ENCODE results near the gene SCUBE2.
"Not testable (repeated sequence)": the region's sequence is repeated elsewhere in the genome, so short reads cannot be mapped to it uniquely, and the experiment has no call there.

The SCUBE2 gene

DNA sequence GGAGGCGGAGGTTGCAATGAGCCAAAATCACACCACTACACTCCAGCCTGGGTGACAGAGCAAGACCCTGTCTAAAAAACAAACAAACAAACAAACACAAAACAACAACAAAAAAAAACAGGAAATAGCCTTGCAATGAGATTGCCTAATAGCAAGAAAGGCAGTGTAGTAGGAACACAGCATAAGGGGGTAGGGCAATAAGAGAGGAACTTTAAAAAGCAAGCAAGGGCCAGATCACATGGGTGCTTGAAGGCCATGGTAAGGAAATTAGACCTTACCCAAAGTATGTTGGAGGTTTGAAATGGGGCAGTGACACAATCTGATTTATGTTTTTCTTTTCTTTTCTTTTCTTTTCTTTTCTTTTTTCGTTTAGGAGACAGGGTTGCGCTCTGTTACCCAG lies 52.9 kb downstream of the SCUBE2 start:
- DNase-seq = no peak

DNA sequence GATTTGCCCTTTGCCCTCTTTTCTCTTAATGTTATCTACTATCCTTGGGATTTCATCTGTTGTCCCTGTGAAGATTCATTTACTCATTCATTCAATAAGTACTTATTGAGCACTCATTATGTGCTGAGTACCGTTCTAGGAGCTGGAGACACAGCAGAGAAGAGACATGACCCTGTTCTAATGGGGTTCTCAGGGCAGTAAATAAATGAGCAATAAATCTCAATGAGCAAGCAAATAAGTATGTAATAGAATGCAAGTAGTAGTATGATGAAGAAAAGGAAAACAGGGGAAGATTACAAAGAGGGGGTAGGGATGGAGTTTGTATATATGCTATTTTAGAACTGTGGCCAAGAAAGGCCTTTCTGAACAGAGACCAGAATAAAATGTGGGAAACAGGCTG lies 53.4 kb downstream of the SCUBE2 start:
- DNase-seq = no peak

DNA sequence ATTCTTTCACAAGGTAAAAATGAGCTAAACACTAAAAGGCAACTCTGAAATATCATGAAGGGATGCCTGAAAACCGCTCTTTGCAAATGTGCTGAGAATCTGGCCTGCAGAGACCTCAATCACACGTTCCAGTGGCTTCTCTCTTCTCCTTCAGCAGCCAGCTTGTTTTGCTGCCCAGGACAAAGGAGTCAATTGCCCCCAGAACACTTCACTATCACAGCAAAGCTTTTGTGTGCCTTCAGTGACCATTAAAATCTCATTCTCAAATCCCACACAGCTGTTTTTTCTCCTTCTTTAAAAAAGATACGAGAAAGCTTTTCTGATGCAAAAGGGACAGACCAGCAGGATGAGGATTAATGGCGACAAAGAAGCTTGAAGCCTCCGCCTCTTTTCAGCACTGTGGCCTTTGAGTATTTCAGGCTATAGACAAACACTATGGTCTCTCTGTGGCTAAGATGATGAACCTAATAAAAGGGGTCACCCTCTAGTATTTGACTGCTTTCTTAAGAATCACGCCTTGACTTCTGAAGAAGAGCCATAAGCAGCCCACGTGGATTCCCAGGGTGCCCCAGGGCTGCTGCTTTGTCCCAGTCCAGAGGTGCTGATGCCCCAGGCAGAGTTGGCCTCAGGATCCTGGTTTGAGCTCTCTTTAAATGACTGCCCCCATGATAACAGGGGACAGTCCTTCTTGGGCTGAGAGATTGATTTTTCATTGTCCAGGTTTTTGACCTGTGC lies 54.2 kb downstream of the SCUBE2 start:
- no peak for DNase-seq

DNA sequence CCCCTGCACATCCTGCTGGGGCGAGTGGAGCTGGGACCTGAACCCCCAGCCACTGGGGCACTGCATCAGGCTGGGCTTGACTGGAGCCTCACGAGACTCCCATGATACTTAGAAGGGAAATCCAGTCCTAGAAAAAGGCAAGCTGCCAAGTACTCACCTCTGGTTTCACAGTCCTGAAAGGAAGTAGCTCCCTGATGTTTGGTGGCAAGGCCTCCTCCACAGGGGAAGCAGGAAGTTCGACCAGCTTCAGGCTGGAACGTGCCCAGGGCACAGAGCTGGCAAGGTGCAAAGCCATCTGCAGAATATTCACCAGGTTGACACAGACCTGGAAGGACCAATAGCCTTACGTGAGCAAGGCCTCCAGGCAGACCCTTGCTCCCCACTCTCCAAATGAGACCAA lies 60.8 kb downstream of the SCUBE2 start:
- DNase-seq = no peak

DNA sequence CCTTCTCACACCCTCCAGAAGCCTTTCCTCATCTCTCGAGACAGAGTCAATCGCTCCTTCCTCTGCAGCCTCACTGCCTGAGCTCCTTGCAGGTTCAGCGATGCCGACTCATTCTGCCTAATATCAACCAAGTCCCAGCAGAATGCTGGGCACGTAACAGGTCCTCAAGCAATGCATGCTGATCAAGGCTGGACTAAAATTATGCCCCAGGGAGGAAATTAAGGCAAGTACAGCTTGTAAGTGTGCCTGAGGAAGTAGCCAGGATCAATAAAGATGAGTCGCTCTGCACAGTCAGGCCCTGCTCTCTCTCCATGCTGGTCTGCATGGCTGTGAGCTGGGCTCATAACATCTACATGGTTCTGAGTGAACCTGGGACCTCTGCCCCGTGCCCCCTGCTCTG lies 62.0 kb downstream of the SCUBE2 start:
- no peak for DNase-seq

DNA sequence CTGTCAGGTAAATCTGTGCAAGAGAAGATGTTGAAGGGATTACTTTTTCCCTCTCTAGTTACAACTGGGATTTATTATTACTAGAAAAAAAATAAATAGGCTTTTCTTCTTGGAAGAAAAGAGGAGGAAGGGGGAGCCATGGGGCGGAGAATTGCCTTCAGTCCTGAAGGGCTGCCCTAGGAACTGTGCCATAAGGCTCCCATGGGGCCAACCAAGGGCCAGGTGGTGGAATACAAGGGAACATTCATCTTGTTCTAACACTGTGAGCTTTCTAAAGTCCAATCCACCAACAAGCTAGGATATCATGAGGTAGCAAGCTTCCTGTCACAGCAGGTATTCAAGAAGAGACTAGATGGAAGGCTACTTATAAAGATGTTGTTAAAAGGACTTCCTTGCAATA lies 62.8 kb downstream of the SCUBE2 start:
- no peak for DNase-seq

DNA sequence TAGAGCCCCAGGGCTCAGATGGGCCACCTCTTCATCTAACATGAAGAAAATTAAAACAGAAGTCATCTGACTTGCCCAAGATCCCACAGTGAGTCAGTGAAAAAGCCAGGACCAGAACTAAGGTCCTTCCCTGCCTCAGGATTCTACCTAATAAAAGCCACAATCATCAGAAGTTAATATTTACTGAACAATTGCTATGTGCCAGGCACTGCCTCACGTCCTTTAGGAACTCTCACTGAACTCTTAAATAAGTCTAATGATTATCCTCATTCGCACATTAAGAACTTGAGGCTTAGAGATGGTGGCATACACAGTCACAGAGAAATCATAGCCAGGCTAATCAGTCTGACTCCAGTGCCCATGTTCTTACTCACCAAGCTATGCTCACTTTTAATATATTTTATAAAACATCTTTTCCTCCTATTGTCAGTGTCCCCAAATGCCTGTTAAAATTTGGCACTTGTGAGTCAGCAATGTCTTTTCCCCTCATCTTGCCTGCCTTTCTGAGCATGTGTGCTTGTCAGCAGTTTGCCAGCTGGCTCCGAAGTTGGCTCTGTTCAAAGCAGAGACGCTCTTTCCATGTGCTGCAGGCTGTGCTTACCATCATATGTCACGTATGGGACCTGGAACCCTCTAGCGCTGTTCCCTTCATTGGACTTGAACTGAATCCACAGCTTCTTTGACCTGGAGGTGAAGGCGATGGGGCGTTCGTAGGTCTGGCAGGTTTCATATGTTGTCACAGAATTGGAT lies 66.1 kb downstream of the SCUBE2 start:
- no peak for DNase-seq

DNA sequence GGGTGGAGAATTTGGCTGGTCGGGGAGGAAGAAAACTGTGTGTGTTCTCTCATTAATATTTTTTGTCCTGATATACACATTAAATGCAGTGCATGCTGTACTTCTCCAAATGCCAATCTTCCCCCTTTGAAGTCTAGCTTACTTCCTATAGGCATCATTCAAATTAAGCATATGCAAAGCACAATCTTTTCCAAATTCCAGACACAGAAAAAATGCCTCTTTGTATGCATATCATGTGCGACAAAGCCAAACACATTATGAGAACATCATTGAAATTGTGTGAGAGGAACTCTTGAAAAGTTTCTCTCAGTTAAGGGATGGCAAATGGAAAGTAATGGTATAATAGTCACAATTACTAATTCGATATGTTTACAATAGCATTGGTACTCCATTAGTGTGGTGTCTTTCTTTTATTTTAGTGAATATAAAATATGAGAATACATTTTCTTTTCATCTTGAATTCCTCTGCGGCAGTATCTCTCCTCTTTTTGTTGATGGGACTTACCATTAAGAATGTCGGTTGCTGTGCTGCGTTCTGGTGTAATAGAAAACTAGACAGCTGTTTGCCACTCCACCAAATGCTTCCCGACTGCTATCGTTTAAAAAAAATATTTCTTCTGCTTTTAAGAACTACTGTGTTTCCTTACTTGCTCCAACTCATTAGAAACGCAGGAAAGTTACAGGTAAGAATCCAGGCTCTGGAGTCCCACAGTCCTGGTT lies 68.3 kb downstream of the SCUBE2 start:
- no peak for DNase-seq

DNA sequence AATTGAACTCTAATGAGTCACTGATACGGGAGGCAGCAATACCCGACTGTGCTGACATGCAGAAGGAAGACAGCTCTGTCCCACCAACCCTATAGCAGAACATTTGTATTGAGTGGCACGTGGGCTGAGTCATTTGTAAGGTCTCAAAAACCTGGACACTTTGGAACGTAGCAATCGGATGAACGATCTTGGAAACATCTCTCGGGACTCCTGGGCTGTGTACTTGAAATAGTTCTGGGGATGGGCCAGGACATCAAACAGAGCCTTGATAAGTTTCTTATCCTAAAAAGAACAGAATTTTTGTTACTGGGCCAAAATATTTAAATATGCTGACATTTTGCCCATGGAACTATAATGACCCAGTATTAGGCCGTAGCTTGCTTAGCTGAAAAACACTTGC lies 70.5 kb downstream of the SCUBE2 start:
- no peak for DNase-seq

DNA sequence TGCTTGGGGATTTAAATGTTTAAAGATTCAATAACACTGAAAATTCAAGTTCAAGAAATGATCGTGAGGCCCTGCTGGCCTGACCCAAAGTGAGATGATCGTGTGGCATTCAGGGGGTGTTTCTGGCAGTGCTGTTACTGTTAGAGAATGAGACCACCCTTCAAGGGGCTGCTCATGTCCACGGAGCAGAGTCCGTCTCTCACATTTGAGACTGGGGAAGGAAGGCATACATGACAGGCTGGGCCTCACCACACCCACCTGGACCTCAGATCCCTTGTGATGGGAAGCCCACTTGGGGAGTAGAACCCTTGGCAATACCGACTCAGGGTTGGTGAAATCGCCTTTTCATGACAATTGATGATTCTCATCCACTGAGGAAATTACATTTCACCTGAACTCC lies 71.5 kb downstream of the SCUBE2 start:
- DNase-seq = no peak

DNA sequence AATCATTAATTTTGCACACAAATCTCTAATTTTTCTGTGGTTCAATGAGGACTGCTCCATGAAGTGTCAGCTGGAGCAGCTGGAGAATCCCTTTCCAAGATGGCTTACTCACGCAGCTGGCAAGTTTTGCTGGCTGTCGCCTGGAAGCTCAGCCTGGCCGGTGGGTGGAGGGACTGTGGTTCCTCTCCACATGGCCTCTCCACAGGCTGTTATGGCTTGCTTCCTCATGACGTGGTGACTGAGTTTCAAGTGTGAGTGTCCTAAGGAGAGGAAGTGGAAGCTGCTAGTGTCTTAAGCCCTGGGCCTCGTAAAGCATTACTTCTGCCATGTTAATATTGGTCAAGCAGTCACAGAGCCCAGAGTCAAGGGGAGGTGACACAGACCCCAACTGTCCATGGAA lies 73.6 kb downstream of the SCUBE2 start:
- no peak for DNase-seq

DNA sequence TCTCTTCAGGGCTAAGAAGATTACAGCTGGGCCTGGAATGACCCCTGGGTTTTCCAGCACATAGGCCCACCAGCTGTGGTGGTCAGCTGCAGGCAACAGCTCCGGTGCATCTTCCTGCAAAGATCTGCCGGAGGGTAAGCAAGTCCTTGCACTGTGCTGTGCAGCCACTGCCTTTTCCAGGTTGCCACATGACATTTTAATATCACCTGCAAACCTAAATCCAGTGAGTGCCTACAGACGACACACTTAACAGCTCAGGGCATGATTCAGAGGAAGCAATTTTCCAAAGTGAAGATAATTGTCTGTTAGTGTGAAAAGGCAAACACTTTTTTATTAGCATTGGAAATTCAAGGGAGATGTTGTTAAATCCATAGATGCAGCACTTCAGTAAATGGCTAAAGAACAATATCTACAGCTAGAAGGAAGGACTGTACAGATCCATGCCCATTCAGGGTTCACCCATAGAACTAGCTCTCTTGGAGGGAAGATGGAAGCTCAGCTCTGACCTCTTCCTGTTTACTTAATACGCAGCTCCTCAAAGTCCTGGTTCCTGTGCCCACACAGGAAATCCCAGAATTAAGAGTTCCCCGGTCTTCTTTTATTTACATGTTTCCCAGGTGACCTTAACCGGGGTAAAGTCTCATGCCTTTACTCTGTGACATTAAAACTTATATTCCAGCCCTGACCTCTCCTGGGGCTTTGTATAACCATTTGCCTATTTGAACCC lies 74.3 kb downstream of the SCUBE2 start:
- DNase-seq = no peak

DNA sequence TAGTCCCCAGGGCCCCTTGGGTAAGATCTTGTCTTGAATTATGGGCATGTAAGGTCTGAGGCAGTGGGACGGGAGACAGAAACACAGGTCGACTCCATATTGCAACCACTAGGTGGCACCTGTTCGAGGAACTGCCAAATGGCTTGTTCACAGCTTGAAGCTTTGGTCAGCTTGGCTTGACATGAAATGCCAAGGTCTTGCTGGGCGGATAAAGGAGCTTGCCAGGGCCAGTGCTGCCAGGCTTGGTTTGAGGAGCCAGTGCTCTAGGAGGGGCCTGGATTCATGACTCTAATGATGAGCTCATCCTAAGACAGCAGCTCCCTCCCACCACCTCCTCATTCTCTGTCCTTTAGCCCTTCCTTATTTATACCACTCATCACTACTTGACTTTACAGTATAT lies 75.7 kb downstream of the SCUBE2 start:
- DNase-seq = peak; percentile 55 to 64

DNA sequence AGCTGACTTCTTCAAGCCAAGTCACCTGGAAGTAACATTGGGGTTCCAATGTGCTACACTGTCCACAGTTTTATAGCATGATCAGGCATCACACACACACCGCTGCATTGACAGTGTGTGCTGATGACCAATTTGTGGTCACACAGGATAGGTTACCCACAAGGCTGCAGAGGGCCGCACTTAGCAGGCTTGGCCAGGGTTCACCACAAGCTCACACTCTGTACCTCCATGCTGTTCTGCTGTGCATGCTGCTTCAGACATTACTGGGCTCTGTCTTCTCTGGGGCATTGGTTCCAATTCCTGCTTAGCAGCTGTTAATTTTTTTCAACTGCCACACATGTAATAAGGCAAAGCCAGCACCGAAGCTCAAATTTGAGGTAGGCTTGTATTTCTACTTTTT lies 76.6 kb downstream of the SCUBE2 start:
- DNase-seq = no peak

DNA sequence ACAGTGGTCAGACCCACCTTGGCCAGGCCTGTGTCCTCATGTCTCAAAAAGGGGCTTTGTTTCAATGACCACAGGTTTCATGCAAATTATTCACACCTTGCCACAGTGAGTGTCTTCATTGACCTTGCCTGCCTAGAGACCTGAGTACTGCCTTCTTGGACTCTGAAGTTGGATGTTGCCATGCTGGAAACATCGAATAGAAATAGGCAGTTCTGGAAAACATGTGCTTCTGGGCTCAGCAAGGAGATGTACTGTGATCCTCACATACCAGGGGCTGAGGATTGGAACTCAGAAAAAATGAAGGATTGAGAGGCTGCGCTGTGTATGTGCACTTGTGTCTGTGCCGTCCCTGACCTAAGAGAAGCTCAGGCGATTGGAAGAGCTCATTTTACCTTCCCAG lies 78.0 kb downstream of the SCUBE2 start:
- DNase-seq = no peak

DNA sequence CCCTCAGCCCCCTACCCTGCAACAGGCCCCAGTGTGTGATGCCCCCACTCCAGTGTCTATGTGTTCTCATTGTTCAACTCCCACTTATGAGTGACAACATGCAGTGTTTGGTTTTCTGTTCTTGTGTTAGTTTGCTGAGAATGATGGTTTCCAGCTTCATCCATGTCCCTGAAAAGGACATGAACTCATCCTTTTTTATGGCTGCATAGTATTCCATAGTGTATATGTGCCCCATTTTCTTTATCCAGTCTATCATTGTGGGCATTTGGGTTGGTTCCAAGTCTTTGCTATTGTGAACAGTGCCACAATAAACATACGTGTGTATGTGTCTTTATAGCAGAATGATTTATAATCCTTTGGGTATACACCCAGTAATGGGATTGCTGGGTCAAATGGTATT lies 81.9 kb downstream of the SCUBE2 start:
- not testable (repeated sequence) for DNase-seq

DNA sequence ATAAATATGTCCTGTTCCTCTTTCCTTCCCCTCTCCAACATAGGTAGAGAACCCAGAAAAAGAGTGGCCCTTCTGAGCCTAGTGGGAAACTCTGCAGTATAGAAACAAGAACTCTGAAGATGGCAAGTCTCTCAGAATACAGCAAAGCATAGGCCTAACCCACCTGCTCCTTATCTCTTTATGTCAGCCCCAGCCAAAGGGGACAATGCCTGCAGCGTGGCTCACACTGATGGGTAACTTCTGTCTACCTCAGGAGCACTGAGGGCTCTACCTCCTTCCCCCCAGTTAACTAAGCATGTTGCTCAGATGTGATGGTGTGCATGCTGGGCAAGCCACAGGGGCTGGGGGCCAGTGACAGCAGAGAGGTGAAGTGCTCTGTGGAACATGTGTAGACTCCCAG lies 82.7 kb downstream of the SCUBE2 start:
- DNase-seq = no peak

DNA sequence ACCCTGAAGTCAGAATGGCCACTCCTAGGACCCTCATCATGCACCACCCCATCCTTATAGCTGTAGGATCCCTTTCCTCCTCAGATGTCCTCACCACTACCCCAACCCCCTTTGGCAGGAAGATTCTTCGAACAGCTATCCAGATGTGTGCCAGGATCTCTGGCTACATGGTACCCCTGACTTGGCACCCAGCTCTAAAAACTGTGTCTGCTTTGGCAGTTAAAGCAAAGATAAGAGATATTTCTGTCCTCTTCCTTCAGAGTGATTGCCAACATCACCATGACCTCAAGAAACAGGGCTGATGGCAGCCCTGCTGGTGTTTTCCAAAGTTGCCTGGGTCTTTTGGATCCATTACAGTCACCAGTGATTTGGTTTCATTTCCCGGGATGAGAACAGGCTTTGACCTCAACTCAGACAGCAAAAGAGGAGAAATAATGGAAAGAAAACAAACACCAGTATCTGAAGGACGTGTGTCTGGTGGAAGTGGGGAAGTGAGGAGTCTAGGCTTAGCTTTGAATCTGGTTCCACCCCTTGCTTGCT lies 83.3 kb downstream of the SCUBE2 start:
- DNase-seq = no peak

DNA sequence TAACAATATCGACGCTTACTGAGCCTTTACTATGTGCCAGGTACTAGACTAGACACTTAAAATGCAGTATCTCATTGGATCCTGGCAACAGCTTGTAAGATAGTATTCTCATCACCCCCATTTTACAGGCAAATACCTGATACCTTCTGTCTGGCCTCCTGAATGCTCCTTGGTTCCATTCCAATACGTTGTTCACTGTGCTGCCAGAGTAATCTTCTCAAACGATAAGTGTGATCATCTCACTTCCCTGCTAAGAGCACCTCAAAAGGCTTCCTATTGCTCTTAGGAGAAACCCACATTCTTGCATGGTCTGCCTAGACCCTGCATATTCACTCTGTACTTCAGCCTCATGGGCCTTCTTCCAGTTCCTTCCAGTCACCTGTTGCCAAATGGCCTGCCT lies 86.3 kb downstream of the SCUBE2 start:
- DNase-seq = no peak

DNA sequence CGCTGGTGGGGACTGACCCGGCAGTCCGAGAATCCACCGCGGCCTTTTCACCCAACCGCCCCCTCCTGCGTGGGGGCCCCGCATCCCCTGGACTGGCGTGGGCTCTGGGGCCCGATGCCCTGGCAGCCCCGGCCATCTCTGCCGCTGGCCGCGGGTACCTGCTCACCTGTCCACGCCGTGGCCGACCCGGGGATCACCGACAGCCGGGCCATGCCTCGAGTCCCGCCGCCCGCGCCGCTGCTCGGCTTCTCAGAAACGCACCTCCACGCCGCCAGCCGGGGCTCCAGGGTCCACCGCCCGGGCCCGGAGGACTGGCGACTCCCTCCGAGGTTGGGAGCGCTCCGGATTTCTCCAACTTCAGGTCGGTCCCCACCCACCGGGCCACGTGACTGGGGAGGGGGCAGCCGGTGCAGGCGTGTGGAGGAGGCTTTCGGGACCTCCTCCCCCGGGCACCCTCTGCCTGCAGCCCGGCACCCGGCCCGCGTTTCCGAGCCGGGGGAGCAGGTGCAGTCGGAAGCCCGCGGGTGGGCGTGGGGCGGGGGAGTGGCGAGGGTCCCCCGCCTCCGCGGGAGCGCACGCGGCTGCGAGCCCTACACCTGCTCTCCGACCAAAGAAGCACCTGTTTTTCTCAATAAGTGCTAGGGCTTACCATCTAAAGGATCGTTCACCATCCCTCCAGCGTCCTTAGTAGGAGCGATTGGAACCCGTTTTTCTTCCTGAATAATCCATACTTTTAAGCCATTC lies 87.0 kb downstream of the SCUBE2 start:
- peak; percentile 9 to 13 for DNase-seq

DNA sequence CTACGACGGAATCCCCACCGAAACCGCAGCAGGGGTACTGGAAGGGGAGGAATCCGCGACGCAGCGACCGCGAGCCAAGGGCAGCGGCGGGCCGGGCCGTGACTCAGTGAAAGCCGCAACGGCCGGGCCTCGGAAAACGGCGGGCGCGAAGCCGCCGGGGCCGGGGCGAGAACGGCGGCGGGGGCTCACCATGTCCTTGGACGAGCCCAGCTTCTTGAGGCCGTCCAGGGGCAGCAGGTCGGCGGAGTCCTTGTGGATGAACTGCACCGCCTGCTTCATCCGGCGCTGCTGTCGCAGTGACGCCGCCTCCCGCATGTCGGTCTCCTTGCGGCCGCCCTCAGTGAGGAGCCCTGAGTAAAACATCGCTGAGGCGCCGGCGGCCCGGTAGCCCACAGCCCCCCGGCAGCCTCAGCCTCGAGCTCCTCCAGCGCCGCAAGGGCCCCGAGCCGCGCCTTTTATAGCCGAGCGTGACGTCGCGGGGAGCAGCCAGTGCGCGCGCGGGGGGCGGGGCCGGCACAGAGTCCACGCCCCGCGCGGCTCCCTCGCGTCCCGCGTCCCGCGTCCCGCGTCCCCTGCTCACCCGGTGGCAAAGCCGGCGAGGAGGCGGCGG lies 87.7 kb downstream of the SCUBE2 start, which contains the start of gene NRIP3:
NRIP3 (minus strand) TSS at position 429 of the 610 bp plus-strand sequence; CDS start at position 363, 66 bp downstream.
- DNase-seq = peak; percentile 64 to 69
